ENCODE measurements around the gene MS4A14.
"Not testable (repeated sequence)": the region's sequence is repeated elsewhere in the genome, so short reads cannot be mapped to it uniquely, and the experiment has no call there.

MS4A14 gene

DNA sequence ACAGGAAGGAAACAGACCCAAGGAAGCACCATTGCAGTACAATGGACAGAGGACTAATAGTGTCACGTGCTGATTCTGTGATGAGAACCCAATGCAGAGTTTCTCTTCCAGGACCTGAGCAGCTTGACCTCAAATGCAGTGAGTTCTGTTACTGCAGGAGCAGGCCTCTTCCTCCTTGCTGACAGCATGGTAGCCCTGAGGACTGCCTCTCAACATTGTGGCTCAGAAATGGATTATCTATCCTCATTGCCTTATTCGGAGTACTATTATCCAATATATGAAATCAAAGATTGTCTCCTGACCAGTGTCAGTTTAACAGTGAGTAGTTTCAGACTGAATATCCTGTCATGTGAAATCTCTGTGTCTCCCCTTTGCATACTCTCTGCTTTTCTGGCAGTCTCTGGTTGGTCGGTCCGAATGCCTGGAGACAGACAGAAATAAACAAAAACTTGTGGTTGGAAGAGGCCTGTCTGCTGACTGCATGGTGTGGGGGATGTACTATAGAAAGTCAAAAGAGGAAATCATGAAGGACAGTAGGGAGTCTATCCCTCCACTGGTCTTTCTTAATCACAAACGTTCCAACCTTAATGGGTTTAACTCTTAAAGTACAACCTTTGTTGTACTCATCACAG is 6.9 kb upstream of the MS4A14 start:
- no peak for DNase-seq (ENCODE audit: low read depth in 2 of 2)

- no peak for DNase-seq (ENCODE audit: low read depth in 2 of 2)
Measured at GRCh38 chr11:60390419-60390818, 5.8 kb upstream of the MS4A14 start.

GRCh38 chr11:60392361-60392760 is 3.9 kb upstream of the MS4A14 start:
- no peak for DNase-seq (ENCODE audit: low read depth in 2 of 2)

- DNase-seq (ENCODE audit: low read depth in 2 of 2), result no peak
Measured at GRCh38 chr11:60393016-60393415, 3.2 kb upstream of the MS4A14 start.

DNA sequence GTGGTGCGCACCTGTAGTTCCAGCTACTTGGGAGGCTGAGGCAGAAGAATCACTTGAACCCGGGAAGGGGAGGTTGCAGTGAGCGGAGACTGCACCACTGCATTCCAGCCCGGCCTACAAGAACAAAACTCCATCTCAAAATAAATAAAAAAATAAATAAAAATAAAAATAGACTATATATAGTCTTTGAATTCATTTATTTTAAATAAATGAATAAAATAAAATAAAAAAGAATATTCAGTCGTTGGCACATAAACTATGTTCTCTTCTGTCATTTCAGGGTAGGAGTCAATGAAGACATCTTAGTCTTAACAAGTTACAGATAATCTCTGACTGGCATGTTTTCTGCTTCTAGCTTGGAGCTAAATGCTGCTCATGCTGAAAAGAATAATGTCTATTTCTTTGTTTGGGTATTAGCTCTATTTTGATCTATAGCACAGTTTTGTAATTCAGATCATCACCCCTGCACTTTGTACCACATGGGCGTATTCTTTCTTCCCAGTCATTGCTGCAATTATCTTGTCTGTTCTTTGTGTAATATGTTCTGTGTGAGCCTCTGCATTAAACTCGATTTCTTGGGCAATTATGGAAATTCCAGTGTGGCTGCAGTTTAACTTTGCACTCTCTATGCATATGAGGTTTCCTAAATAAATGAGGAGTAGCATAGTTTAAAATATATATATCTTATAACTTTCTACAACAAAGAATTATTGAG is 1.4 kb upstream of the MS4A14 start:
- no peak for DNase-seq (ENCODE audit: low read depth in 2 of 2)

GRCh38 chr11:60396799-60397198 is 540 bp downstream of the MS4A14 start:
- no peak for DNase-seq (ENCODE audit: low read depth in 2 of 2)

DNA sequence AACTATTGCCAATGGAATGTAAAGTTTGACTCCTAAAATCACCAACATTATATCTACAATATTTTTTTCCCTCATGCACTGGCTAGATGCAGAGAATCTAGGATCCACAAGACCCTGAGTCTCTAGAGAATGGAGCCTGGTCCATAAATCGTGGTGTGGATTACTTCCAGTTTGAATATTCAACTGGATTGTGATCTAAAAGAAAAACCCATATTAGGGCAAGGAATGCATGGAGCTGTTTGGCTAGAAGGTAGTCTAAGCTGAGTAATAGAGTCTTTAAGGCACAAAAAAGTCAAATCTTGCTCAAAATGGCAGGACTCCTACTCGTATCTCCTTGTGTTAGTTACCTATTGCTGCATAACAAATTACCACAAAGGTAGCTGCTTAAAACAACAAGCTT is 23.8 kb downstream of the MS4A14 start:
- no peak for DNase-seq (ENCODE audit: low read depth in 2 of 2)

GRCh38 chr11:60422609-60423008 is 26.4 kb downstream of the MS4A14 start:
- DNase-seq (ENCODE audit: low read depth in 2 of 2), result no peak

DNA sequence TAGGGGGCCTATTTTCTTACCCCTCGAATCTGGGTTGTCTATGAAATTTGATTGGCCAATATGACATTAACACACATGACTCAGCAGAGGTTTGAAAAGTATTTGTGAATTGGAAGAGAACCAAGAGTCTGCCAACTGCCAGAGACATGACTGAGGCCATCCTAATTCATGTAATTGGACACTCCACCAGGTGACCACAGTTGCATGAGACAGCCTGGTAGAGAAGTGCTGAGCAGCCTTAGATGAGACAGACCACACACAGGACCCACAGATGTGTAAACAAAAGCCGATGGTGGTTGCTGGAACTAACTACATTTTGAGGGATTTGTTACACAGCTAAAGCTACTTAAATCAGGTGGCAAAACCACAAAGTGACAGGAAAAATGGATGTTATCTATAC is 32.3 kb downstream of the MS4A14 start:
- no peak for DNase-seq (ENCODE audit: low read depth in 2 of 2)

DNA sequence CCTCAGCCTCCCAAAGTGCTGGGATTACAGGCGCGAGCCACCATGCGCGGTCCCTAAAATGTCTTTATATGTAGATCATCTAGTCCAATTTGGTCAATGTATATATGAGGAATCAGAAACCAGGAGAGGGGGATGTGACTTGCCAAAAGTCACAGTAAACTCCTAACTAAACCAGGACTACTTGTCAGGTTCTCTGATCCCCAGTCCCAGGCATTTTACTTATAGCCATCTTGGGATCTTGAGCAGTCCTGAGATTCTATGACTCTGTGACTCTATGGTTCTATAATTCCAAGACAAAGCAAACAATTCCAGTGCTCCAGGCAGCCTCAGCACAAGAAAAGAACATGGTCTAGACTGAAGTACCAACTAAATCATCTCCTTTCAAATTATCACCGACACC is 33.0 kb downstream of the MS4A14 start, which contains the start of gene MS4A5:
Gene MS4A5 (plus strand): TSS at position 301 of the 400 bp plus-strand sequence. CDS start 103 bp downstream, outside the sequence.
- no peak for DNase-seq (ENCODE audit: low read depth in 2 of 2)

DNA sequence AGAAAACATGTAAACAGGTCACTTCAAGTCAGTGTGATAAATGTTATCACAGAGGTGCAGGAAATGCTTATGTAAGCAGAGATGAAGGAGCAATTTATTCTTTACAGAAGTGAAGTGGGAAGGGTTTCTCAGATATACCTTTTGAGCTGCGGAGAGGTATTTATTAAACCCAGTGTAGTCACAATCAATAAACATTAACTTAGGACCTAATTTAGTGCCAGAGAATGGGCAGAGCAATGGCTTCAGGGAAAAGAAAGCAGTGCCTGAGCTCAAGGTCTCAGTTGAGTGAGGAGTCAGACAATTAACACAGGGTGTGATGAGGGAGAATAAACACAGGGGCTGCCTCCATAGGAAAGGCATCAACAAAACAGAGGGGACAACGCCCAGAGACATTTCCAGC is 35.0 kb downstream of the MS4A14 start:
- no peak for DNase-seq (ENCODE audit: low read depth in 2 of 2)

DNA sequence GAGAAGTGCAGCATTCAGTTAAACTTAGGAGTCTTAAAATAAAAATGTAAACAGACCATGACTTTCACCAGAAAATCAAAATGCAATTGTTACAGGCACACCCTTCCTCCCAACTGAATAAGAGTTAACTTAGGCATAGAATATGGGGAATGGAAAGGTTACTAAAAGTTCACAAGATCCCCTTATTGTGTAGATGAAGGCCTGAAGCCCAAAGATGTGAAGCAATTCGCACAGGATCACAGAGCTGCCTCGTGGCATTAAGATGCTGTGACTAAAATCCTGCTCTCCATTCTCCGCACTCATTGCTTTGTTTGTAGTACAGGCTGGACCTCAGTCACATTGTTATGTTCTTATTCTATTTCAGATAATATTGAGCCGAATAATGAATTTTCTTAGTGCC is 37.1 kb downstream of the MS4A14 start:
- DNase-seq (ENCODE audit: low read depth in 2 of 2), result no peak

DNA sequence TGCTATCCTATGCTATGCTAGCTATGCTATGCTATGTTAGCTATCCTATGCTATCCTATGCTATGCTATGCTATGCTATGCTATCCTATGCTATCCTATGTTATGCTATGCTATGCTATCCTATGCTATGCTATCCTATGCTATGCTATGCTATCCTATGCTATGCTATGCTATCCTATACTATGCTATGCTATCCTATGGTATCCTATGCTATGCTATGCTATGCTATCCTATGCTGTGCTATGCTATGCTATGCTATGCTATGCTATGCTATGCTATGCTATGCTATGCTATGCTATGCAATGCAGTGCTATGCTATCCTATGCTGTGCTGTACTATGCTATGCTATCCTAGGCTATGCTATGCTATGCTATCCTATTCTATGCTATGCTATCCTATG is 50.8 kb downstream of the MS4A14 start:
- no peak for DNase-seq (ENCODE audit: low read depth in 2 of 2)

DNA sequence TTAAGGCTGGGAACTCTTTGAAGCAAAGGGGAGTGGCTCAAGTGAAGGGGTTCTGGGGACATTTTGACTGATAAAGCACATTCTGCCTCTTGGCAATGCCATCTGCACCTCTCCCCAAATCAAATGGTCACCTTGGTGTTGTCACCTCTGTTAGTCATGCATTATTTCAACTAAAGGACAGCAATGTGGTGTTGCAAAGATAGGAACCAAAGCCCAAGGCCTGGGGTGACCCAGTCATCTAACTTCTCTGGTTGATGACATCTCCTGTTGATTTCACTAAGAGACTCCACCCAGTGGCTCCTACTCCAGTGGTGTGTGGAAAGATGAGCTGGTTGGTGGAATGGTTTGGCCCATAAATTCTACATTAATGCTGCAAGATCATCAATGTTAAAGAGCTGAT is 51.6 kb downstream of the MS4A14 start:
- no peak for DNase-seq (ENCODE audit: low read depth in 2 of 2)

DNA sequence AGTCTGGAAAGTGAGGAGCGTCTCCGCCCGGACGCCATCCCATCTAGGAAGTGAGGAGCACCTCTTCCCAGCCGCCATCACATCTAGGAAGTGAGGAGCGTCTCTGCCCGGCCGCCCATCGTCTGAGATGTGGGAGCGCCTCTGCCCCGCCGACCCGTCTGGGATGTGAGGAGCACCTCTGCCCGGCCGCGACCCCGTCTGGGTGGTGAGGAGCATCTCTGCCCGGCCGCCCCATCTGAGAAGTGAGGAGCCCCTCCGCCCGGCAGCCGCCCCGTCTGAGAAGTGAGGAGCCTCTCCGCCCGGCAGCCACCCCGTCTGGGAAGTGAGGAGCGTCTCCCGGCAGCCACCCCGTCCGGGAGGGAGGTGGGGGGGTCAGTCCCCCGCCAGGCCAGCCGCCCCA is 54.9 kb downstream of the MS4A14 start:
- not testable (repeated sequence) for DNase-seq (ENCODE audit: low read depth in 2 of 2)

- no peak for DNase-seq (ENCODE audit: low read depth in 2 of 2)
Measured at GRCh38 chr11:60454212-60454611, 58.0 kb downstream of the MS4A14 start.

- DNase-seq (ENCODE audit: low read depth in 2 of 2), result no peak
Measured at GRCh38 chr11:60455531-60456042, 59.3 kb downstream of the MS4A14 start, which contains the start of gene MS4A1. Gene MS4A1 (plus strand): TSS chr11:60455847. CDS start chr11:60462375, 6,528 bp downstream.

DNA sequence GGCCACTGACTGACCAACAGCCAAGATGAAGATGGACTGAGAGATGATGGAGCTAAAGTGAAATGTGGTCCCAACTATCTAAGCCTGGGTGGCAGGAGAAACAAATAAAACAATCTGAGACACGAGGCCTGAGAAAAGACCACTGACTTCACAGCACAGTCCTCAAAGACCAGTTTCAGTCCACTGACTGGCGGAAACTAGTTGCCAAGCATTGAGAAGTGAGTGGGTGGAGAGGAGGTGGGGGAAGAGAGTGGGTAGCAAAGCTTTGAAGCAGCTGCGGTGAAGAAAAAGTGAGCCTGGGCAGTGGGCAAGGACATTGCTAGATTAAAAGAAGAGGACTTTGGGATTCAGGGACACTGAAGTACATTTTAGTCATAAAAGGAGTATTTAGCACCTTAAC is 61.3 kb downstream of the MS4A14 start:
- no peak for DNase-seq (ENCODE audit: low read depth in 2 of 2)

DNA sequence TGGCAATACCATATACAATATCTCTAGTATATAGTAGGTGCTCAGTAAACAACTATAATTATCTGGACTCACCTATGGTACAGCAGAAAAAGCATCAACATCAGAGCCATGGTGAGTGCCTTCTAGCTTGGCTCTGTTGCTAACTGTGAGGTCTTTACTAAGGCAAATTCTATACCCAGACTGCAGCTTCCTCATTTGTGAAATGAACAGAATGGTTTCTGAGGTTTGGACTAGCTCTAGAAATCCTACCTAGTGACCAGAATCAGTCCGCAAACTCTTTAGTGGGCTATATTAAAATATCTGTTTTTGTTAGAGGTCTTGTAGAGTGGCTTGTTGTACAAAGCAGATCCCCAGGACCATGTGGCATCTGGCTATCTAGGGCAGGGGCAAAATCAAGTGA is 63.1 kb downstream of the MS4A14 start:
- DNase-seq (ENCODE audit: low read depth in 2 of 2), result no peak

All from stimulated activated CD4-positive, alpha-beta T cell treated with anti-CD3 and anti-CD28 coated beads, Interleukin-1b, Interleukin-23, amount 100 ng/mL, for 1 hour (primary cell).